Stimulated activated CD4-positive, alpha-beta T cell treated with anti-CD3 and anti-CD28 coated beads, Interleukin-12 subunit alpha, Interleukin-12 subunit beta, amount 100 ng/mL, for 4 hours (primary cell): ENCODE results near the gene VPS13A.

ENCODE experiments used
- DNase-seq: peaks from one replicate; pipeline ENCODE4 v3.0.0-alpha.2; 2020

The VPS13A gene

DNA sequence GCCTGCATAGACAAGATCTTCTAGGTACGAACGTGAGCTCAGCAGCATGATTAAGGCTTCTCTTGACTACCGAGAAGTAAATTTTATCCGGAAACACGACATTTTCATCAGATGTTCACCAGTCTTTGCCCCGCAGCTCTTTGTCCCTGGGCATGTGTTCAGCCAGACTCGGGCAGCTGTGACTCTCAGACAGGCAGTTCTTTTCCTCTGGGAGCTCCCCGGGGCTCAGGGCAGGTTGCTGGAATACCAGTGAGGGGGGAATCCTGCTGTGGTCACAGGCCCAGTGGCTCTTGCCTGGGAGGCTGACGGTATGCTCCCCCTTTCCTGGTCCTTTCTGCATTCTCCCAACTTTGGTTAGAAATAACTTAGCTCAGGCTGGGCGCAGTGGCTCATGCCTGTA is 284.7 kb downstream of the VPS13A start:
- DNase-seq, result no peak

DNA sequence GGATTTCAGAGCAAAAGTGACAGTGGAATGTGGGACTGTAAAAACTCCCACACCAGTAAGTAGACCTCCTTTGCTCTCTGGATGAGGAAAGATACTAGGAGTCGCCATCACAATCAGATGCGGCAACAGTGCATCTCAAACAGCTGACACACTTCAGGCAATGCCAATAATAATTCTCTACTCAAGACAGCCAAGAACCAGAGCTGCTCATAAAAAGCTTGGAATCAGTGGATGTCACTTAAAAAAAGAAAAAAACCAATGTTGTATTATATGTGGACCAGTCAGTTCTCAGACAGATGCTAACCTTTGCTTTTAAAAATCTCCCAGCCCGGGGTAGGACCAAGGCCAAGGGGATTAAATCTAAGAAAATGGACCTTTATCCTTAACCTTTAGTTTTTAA is 285.8 kb downstream of the VPS13A start:
- DNase-seq, result no peak

- no peak for DNase-seq
Measured at GRCh38 chr9:77464661-77465060, 287.3 kb downstream of the VPS13A start.

- DNase-seq, result no peak
Measured at GRCh38 chr9:77469515-77470231, 292.3 kb downstream of the VPS13A start.
